Sigmoid colon (tissue), 4 donors: ENCODE data around the gene STAG3.
"Not testable (repeated sequence)": the region's sequence is repeated elsewhere in the genome, so short reads cannot be mapped to it uniquely, and the experiment has no call there.

ENCODE experiments used
- CTCF ChIP-seq, 4 experiments: fragments of 450-650 bp in 3 of 4; fragments of 200-600 bp in 1 of 4; IDR thresholded peaks; one replicate each; pipeline ENCODE4 v1.5.1; 2016 to 2019; ENCODE audit warnings: antibody characterized with exemption in 4 of 4, mild to moderate bottlenecking in 3 of 4, moderate library complexity in 2 of 4
- EP300 ChIP-seq, 4 donors: sonication (generic); formaldehyde crosslinking; IDR thresholded peaks; one replicate each; pipeline ENCODE4 v1.6.1; 2017; ENCODE audit warnings: antibody characterized with exemption in 4 of 4
- POLR2A ChIP-seq, 2 donors: fragments of 450-650 bp; IDR thresholded peaks; one replicate each; pipeline ENCODE4 v1.6.1; 2016; ENCODE audit warnings: antibody characterized with exemption in 2 of 2, mild to moderate bottlenecking in 2 of 2, moderate library complexity in 2 of 2
- POLR2AphosphoS5 ChIP-seq, 4 donors: sonication (generic); formaldehyde crosslinking; IDR thresholded peaks; one replicate each; pipeline ENCODE4 v1.6.1; 2017; ENCODE audit warnings: antibody characterized with exemption in 4 of 4

GRCh38 chr7:100243385-100243784 lies 65.7 kb downstream of the STAG3 start:
- not testable (repeated sequence) for TF ChIP-seq POLR2A, CTCF, POLR2AphosphoS5, EP300 (IDR thresholded peaks at IDR 0.05)
